UCSD-AML1 (cell line): Measurements from ENCODE around the gene AGBL4.
"Not testable (repeated sequence)": the region's sequence is repeated elsewhere in the genome, so short reads cannot be mapped to it uniquely, and the experiment has no call there.

Source experiments
- DNase-seq: peaks from one replicate; lab custom pipeline; 2025; ENCODE audit not compliant: unreplicated experiment; lab: John Stamatoyannopoulos, UW

Gene AGBL4

DNA sequence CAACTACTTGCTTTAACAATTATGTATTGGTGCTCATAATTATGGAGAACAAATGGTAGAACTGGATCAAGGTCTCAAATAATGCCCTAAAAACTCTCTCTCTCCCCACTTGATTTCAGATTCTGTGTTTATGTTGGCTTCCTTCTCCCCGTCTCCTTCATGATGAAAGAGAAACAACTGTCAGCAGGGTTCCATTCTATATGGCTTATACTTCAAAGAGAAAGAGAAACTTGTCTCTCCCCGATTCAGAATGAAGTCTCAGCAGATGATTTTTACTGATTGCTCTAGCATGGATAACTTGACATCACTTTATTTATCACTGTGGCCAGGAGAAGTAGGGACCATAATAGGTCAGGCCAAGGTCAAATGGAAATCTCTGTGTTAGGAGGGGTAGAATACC lies 575.6 kb downstream of the AGBL4 start:
- DNase-seq = no peak

- no peak for DNase-seq
Observed at GRCh38 chr1:49436865-49437264, 586.9 kb downstream of the AGBL4 start.

- DNase-seq = no peak
Observed at GRCh38 chr1:49435291-49435690, 588.5 kb downstream of the AGBL4 start.

GRCh38 chr1:49424782-49425181 lies 599.0 kb downstream of the AGBL4 start:
- DNase-seq = no peak

DNA sequence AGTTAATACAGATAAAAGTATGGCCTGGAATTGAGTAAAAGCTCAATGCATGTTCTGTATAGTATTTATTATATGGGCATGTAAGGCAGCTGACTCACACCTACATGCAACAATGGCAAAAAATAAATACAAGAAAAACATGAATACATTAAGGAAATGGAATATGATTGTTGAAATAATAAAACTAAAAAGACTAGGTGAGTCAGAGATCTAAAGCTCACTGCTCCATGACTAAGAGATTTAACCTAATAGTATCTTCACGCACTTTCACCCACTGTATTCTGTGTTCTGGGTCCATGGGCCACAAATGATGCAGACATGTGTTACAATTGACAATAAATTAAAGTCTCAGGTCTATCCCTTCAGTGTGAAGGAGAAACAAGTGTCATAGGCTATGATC lies 607.0 kb downstream of the AGBL4 start:
- DNase-seq = no peak

GRCh38 chr1:49408346-49408745 lies 615.4 kb downstream of the AGBL4 start:
- DNase-seq = no peak

- no peak for DNase-seq
Observed at GRCh38 chr1:49397086-49397485, 626.7 kb downstream of the AGBL4 start.

GRCh38 chr1:49394200-49394599 lies 629.6 kb downstream of the AGBL4 start:
- no peak for DNase-seq

- DNase-seq = no peak
Observed at GRCh38 chr1:49389699-49390098, 634.1 kb downstream of the AGBL4 start.

GRCh38 chr1:49364676-49365075 lies 659.1 kb downstream of the AGBL4 start:
- no peak for DNase-seq

GRCh38 chr1:49363628-49364027 lies 660.1 kb downstream of the AGBL4 start:
- no peak for DNase-seq

DNA sequence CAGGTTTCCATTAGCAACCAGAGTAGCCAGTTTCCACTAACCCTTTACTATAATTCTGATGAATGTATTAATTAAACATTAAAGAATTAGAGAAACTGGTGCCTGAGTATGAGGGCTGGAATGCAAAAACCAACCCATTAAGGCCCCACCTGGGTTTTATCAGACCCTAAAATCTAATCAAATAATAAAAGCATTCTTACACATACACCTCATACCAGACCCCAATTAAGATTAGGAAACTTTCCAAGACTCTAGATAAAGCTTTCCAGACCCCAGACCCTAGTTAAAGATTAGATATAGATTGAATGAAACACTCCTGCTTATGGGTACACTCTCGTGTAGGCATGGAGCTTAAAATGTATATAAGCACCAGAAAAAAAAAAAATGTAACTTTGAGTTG lies 665.7 kb downstream of the AGBL4 start:
- DNase-seq = no peak

GRCh38 chr1:49356594-49356993 lies 667.2 kb downstream of the AGBL4 start:
- no peak for DNase-seq

DNA sequence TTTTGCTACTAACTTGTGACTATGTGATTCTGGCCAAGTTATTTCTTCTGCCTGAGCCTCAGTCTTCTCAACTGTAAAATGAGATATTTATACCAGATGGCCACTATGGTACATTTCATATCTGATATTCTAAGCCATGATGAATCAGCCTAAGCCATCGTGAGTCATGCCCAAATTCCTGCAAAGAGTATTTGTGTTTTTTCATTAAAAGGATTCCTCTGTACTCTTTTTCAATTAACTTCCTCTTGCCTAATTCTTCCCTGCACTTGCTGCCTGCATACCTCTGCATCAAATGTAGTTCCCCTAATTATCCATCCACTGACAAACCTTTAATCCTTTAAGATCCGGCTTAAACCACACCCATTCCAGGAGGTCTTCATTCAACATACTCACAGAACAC lies 672.0 kb downstream of the AGBL4 start:
- no peak for DNase-seq

DNA sequence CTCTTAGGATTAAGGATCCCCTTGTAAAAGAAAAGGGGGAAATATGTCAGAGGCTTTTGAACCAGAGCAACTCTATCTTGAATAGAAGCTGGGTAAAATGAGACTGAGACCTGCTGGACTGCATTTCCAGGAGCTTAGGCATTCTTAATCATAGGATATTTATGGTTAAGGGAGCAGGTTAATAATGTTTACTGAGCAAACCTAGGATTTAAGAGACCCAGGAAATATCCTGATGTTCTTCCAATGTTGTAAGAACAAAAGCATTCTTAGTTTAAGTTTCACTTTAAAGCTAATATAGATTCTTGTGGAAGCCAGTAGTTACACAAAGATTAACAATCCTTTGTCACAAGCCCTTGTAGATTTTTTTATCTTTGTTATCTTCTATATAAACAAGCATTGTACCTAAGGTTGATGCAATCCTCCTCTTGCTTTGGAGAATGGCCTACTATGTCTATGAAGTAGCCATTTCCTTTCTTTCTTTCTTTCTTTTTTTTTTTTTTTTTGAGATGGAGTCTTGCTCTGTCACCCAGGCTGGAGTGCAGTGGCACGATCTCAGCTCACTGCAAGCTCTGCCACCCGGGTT lies 676.9 kb downstream of the AGBL4 start:
- DNase-seq = no peak

- DNase-seq = no peak
Observed at GRCh38 chr1:49340576-49340975, 683.2 kb downstream of the AGBL4 start.

DNA sequence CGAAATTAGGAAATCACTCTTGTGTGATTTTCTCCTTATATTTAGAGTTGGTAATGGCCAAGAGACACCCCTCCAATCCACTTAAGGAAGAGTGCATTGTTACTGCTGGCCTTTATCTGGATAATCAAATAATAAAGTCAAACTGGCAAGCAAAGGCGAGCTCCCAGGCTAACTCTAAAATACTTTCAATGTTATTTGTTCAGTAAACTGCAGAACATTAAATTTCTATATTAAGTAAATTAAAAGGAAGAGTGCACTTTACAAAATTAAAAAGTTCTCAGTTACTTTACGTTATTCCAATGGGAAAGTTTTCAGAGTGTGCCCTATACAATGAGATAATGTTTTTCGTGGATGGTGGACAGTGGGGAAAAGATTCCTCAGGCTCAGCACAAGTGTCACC lies 684.7 kb downstream of the AGBL4 start:
- DNase-seq = no peak

DNA sequence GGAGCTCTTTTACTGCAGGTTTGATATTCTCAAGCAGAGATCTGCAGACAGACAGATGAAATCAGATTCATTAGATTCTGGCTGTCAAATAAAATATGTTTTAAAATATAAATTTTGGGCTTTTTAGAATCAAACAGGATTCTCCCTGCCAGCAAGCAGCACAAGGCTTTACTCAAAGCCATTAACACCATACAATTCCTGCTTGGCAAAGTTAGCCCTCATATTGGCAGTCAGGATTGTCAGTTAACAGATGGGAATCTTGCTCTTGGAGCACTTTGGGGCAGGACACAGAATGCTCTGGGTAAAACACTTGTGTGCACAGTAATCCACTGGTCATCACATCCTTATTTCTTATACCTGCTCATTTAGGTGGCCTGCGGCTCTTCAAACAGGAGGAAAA lies 686.5 kb downstream of the AGBL4 start:
- no peak for DNase-seq

DNA sequence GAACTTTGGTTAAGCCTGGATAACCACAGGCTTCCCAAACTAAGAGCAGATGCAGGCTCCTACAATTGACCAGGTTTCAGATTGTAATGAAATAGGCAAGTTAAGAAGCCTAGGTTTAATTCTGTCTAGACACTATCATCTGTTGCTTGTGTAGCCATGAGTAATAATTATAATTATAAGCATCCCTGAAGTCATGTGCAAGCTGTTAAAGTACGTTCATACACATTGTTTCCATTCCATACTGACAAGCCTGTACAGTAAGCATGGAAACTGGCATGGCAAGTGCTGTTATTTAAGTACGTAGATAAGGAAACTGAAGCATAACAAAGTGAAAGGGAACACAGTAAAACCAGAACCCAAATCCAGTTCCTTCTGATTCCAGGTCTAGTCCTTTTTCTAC lies 689.8 kb downstream of the AGBL4 start:
- no peak for DNase-seq

- DNase-seq = no peak
Observed at GRCh38 chr1:49331066-49331852, 692.5 kb downstream of the AGBL4 start.

GRCh38 chr1:49323925-49324540 lies 699.7 kb downstream of the AGBL4 start:
- no peak for DNase-seq

DNA sequence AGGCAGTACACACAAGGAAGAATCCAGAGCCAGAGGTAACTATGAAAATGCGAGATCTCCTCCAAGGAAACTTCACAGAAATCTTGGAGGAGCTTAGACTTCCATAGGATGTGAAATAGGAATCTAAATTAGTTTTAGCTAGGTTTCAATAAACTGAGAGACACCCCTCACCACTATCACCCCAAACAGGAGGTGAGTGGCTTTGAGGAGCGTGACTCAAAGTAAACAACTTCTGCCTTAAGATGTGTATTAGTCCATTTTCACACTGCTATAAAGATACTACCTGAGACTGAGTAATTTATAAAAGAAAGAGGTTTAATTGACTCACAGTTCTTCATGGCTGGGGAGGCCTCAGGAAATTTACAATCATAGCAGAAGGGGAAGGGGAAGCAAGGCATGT lies 703.3 kb downstream of the AGBL4 start:
- DNase-seq = not testable (repeated sequence)
